GM21786 (cell line): ENCODE measurements around the gene PLEKHG1.
A peak's percentile ranks its signal among the peaks of the same experiment; 100 is the strongest.

Experiments used
- ATAC-seq: cut with Tn5 transposase; IDR thresholded peaks from one replicate; pipeline ENCODE4 v1.9.1; 2021; ENCODE audit not compliant: unreplicated experiment

PLEKHG1 gene

DNA sequence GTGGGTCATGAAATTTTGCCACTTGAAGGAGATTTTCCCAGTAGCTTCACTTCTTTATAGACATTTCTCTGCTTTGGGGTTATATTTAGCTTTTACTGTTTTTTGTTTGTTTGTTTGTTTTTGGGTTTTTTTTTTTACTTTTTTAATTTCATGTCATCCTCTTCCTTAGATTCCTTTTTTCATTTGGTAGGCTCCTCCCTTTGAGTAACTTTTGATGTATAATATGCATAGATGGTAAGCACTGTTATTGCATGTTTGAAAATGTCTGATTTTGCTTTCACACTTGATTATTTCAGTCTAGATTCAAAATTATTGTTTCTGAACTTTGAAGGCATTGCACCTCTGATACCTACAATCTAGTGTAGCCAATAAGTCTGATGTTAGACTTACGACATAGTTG lies 37.6 kb downstream of the PLEKHG1 start:
- ATAC-seq: no peak

DNA sequence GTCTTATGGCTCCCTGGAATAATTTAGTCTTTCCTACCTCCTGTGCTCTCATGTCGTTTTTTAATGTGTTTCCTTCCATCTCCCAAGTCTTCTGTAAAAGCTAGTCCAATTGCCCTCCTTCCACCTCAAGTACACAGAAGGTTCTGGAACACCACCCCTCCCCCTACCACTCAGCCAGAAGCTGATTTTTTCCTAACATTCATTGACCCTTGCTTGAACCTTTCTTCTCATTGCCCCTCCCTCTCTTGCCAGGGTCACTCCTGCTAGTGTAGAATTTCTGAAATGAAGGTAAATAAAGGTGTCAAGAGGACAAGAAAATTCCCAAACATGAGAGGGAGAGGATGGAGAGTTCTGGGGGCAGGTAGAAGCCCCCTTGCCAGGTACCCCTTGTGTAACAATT lies 38.6 kb downstream of the PLEKHG1 start:
- no peak for ATAC-seq

DNA sequence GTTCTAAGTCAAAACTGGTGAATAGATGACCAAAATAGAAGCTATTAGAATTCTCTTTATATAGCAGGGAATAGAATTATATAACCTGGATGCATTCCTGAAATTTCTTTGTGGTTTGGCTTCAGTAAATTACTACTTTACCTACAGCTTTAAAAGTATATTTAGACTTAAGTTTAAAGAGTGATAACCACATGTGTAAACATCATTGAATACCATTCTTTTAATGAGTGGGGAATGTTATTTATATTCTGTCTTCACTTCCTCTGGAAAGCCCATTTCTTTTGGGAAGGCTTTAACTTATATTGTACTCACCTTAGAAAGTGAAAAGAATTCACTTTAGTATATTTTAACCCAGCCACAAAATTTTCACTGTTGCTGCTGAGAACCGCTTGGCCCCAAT lies 39.1 kb downstream of the PLEKHG1 start:
- no peak for ATAC-seq

DNA sequence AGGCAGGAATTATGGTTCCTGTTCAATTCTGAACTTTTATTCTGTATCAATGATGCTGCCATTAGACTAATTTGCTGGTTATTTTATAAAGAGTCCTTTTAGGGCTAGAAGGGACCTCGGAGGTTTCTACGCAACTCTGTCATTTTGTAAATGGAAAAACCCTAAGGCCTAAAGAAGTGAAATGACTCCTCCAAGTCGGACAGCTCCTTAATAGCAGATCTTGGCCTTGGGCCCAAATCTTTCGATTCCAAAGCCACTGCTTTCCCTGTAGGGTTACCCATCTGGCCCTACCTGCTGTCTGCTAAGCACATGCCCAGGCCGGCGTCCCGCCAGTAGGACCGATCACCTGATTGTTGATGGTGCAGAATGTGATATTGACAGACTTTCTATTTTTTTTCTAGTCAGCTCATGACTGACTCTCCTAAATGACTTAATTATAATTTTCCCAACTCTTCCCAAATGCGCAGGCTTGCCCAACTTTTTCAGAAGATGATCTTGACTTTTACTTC lies 40.2 kb downstream of the PLEKHG1 start:
- ATAC-seq: no peak

DNA sequence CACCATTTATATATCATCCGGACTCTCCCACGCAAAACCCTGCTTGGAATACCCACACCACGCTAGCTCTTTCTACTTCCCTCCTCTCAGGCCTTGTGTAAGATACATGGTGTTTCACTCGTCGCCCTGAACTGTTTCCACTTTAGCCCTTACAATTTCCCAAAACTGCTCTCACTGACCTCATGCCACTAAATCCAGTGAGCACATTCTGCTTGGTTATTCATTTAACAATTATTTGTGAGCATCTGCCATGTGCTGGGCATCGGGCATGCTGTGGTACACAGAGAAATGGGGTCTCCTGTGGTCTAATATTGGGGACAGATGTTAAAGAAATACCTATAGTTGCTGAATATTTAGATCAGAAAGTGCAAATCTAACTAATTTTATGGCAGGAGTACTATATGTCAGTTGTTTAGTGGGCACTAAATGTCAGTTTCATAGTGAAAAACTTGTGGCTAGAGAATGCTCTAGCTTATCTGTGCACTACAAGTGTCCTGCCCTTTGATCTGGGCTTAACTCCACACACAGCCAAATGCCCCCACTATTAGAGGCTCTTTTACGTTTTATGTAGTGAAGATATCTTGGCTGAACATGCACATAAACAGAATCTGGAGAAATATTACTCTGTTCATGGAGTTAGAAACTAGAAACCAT lies 41.0 kb downstream of the PLEKHG1 start:
- peak; percentile 49 for ATAC-seq

DNA sequence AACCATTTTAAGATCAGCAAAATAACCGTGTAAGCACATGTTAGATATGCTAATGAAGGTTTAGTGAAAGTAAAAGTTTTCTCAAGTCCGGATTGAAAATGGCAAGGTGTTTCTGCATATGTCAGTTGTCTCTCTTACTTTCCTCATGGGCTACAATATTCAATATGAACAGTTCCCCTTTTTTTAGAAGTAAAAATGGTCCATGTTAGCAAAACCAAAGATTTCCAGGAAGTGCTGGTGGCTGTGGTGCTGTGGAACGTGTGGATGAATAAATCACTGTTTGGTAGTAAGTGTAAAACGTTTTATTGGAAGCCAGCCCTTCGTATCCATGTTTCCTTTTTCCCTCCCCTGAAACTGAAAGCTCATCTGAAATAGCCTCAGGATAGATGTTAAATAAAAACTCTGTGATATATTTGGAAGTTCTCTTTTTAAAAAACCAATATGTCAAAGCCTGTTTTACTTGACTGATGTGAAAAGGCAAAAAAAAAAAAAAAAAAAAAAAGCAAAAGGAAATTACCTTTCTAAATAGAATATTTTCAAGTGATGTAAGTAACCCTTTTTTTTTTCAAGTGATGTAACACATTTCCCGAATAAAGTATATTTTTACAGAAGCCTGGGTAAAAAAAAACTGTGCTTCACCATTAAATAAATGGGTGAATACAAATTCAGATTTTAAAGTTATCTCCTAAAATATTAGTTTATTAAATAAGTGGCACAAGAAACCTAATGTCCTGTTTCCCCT lies 41.9 kb downstream of the PLEKHG1 start:
- ATAC-seq: peak; percentile 57

DNA sequence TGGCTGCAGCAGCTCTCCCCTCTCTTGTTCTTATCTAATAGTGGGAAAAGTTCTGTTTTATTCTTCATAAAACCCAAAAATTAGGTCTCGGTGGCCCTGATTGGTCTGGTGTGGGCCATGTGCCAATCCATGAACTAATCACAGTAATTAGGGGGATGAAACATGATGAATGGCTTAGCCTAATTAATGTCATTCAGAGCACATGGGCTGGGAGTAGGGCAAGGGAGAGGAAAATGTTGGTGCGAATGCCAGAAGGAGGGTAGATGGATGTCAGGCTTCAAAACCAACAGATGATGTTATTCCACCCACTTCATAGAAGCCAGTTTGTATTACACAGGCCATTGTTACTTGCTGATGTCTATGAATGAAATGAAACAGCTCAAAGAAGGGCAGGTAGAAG lies 46.5 kb downstream of the PLEKHG1 start:
- no peak for ATAC-seq

DNA sequence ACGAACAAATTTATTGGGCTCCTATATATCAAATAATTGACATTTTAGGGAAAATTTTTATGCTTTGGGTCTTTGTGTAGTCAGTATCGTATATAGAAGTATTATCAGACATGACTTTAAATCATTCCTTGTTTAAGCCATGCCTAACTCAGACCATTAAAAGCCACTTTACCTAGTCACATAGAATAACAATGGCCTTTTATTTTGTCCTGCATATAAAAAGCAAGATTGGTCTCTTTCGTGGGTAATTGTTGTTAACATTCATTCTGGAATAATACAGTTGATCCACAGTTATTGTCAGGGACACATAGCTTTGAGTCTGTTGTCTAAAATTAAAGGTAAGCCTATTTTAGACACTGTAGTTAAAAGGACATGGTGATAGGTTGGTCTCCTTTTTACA lies 47.4 kb downstream of the PLEKHG1 start:
- no peak for ATAC-seq
